Measurements from ENCODE around the gene CHPF.

Gene CHPF

GRCh38 chr2:219506153-219506801, 37.3 kb downstream of the CHPF start:
- Histone ChIP-seq H3K4me3 (replicated peaks; ENCODE audit: insufficient read depth, low read length) (no peak overlapping the region), H3K27ac (replicated peaks) (no peak overlapping the region), H3K27me3 (ENCODE audit: insufficient read depth, poor library complexity, severe bottlenecking) (peaks cover 14% of the 10 kb centered on the region)
- no peak for DNase-seq (ENCODE audit: low read depth in 1 of 2, low spot score in 1 of 2)
- TF ChIP-seq SPI1 (IDR thresholded peaks at IDR 0.05; ENCODE audit: borderline replicate concordance, low read depth), result no peak
- no peak for TF ChIP-seq CTCF (IDR thresholded peaks at IDR 0.05; ENCODE audit: insufficient read depth, low read length)
- TF ChIP-seq POLR2AphosphoS5 (IDR thresholded peaks at IDR 0.05; ENCODE audit: low read depth), result no peak
- TF ChIP-seq GABPA (IDR thresholded peaks at IDR 0.05; ENCODE audit: low read depth), result no peak
- no peak for TF ChIP-seq REST (IDR thresholded peaks at IDR 0.05; ENCODE audit: insufficient replicate concordance, low read depth)

GRCh38 chr2:219505585-219505984, 38.0 kb downstream of the CHPF start:
- H3K27me3 ChIP-seq (ENCODE audit: insufficient read depth, poor library complexity, severe bottlenecking), result peaks cover 9% of the 10 kb centered on the region
- TF ChIP-seq GABPA (IDR thresholded peaks at IDR 0.05; ENCODE audit: low read depth), result no peak
- TF ChIP-seq REST (IDR thresholded peaks at IDR 0.05; ENCODE audit: insufficient replicate concordance, low read depth), result no peak
- TF ChIP-seq SPI1 (IDR thresholded peaks at IDR 0.05; ENCODE audit: borderline replicate concordance, low read depth), result no peak
- TF ChIP-seq POLR2AphosphoS5 (IDR thresholded peaks at IDR 0.05; ENCODE audit: low read depth), result no peak
- no peak for TF ChIP-seq CTCF (IDR thresholded peaks at IDR 0.05; ENCODE audit: insufficient read depth, low read length)
- DNase-seq (ENCODE audit: low read depth in 1 of 2, low spot score in 1 of 2), result no peak
- H3K27ac ChIP-seq (replicated peaks), result no peak overlapping the region
- no peak overlapping the region for H3K4me3 ChIP-seq (replicated peaks; ENCODE audit: insufficient read depth, low read length)

GRCh38 chr2:219502618-219503017, 41.0 kb downstream of the CHPF start:
- H3K27me3 ChIP-seq (ENCODE audit: insufficient read depth, poor library complexity, severe bottlenecking), result peaks cover 5% of the 10 kb centered on the region
- no peak for DNase-seq (ENCODE audit: low read depth in 1 of 2, low spot score in 1 of 2)
- TF ChIP-seq REST (IDR thresholded peaks at IDR 0.05; ENCODE audit: insufficient replicate concordance, low read depth) (no peak), CTCF (IDR thresholded peaks at IDR 0.05; ENCODE audit: insufficient read depth, low read length) (no peak), POLR2AphosphoS5 (IDR thresholded peaks at IDR 0.05; ENCODE audit: low read depth) (no peak), GABPA (IDR thresholded peaks at IDR 0.05; ENCODE audit: low read depth) (no peak), SPI1 (IDR thresholded peaks at IDR 0.05; ENCODE audit: borderline replicate concordance, low read depth) (no peak)
- no peak overlapping the region for H3K4me3 ChIP-seq (replicated peaks; ENCODE audit: insufficient read depth, low read length)
- H3K27ac ChIP-seq (replicated peaks), result no peak overlapping the region

Measured in HL-60 (cell line).